D721Med (cell line): ENCODE results near the gene PRM2.

Experiments used
- DNase-seq: peaks from one replicate; pipeline ENCODE4 v3.0.0; 2011; ENCODE audit warnings: low spot score; ENCODE audit not compliant: insufficient read length
- FAIRE-seq: peaks from 2 replicates; lab custom pipeline; 2011; peaks lifted over from hg19 to GRCh38; lab: Jason Lieb, UNC
- CTCF ChIP-seq: IDR thresholded peaks from 2 replicates; pipeline ENCODE4 v1.5.1; 2012; ENCODE audit warnings: mild to moderate bottlenecking, control low read depth; ENCODE audit not compliant: insufficient read depth; ENCODE audit errors: missing control alignments

Gene PRM2

GRCh38 chr16:11233727-11234376 lies 42.4 kb downstream of the PRM2 start:
- FAIRE-seq (no peak), DNase-seq (no peak)
- TF ChIP-seq CTCF = no peak

- TF ChIP-seq CTCF = no peak
- FAIRE-seq = no peak
- no peak for DNase-seq
Measured at GRCh38 chr16:11232852-11233726, 43.2 kb downstream of the PRM2 start.

- DNase-seq = no peak
- TF ChIP-seq CTCF = no peak
- FAIRE-seq = no peak
Measured at GRCh38 chr16:11232302-11232851, 43.9 kb downstream of the PRM2 start.

- FAIRE-seq = no peak
- no peak for DNase-seq
- TF ChIP-seq CTCF = no peak
Measured at GRCh38 chr16:11231367-11231970, 44.8 kb downstream of the PRM2 start.

GRCh38 chr16:11229906-11230305 lies 46.4 kb downstream of the PRM2 start:
- FAIRE-seq = no peak
- no peak for TF ChIP-seq CTCF
- no peak for DNase-seq

- DNase-seq (no peak), FAIRE-seq (no peak)
- TF ChIP-seq CTCF = no peak
Measured at GRCh38 chr16:11229432-11229831, 46.8 kb downstream of the PRM2 start.
